Kidney epithelial cell (primary cell): Measurements from ENCODE around the gene SIRPA. TPM values are rescaled to one million over a fixed set of nuclear protein-coding genes. Genes with fewer than 3 reads are reported as not detected.

Source experiments
- DNase-seq: peaks from one replicate; pipeline ENCODE4 v3.0.0-alpha.2; 2010; ENCODE audit warnings: low read depth
- H3K27me3 ChIP-seq: 2 replicates; pipeline ENCODE4 v1.6.0; 2011; ENCODE audit warnings: low read length; ENCODE audit not compliant: control insufficient read depth, insufficient read depth
- H3K36me3 ChIP-seq: 2 replicates; pipeline ENCODE4 v1.5.1; 2011; ENCODE audit warnings: low read length; ENCODE audit not compliant: control insufficient read depth, insufficient read depth
- H3K4me3 ChIP-seq: 2 replicates; pipeline ENCODE4 v1.5.1; 2011; ENCODE audit warnings: low read depth, mild to moderate bottlenecking, control low read depth, low read length
- total RNA-seq: library from RNA; depleted of rRNA; stranded (reverse); fragments of >200 nt; gene quantifications from 2 replicates; pipeline ENCODE4 v1.2.3, GENCODE V29; 2015
- TF ChIP-seq, protein P1 (sequence below): IDR thresholded peaks from 2 replicates; pipeline ENCODE4 v1.5.1; 2011; ENCODE audit warnings: mild to moderate bottlenecking, moderate library complexity, low read length, control low read depth, inconsistent platforms; ENCODE audit not compliant: insufficient read depth, poor library complexity, severe bottlenecking

SIRPA gene
- total RNA-seq, 1 donor from 2014 or later, result 40.6 TPM

DNA sequence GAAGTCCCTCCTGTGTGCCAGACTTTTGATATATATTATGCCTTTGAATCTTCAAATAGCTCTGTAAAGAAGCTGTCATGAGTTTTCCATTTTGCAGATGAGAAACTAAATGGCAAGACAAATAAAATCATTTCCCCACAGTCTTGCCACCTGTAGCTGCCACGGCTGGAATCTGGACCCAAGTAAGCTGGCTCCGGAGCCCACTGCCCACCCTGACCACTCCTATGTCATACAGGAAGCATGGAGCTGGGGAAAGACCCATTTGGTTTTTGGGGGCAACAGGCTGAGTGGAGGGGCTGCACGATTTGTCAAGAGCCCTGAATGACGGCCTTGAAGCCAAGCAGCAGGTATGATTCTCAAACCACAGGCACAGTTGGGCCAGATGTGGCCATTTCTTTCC is 10.0 kb upstream of the SIRPA start:
- peaks cover 4% of the 10 kb centered on the region for H3K27me3 ChIP-seq
- DNase-seq, result no peak
- H3K4me3 ChIP-seq, result no peak overlapping the region
- TF ChIP-seq, protein P1, sequence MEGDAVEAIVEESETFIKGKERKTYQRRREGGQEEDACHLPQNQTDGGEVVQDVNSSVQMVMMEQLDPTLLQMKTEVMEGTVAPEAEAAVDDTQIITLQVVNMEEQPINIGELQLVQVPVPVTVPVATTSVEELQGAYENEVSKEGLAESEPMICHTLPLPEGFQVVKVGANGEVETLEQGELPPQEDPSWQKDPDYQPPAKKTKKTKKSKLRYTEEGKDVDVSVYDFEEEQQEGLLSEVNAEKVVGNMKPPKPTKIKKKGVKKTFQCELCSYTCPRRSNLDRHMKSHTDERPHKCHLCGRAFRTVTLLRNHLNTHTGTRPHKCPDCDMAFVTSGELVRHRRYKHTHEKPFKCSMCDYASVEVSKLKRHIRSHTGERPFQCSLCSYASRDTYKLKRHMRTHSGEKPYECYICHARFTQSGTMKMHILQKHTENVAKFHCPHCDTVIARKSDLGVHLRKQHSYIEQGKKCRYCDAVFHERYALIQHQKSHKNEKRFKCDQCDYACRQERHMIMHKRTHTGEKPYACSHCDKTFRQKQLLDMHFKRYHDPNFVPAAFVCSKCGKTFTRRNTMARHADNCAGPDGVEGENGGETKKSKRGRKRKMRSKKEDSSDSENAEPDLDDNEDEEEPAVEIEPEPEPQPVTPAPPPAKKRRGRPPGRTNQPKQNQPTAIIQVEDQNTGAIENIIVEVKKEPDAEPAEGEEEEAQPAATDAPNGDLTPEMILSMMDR, result no peak
- no peaks in the 10 kb centered on the region for H3K36me3 ChIP-seq

DNA sequence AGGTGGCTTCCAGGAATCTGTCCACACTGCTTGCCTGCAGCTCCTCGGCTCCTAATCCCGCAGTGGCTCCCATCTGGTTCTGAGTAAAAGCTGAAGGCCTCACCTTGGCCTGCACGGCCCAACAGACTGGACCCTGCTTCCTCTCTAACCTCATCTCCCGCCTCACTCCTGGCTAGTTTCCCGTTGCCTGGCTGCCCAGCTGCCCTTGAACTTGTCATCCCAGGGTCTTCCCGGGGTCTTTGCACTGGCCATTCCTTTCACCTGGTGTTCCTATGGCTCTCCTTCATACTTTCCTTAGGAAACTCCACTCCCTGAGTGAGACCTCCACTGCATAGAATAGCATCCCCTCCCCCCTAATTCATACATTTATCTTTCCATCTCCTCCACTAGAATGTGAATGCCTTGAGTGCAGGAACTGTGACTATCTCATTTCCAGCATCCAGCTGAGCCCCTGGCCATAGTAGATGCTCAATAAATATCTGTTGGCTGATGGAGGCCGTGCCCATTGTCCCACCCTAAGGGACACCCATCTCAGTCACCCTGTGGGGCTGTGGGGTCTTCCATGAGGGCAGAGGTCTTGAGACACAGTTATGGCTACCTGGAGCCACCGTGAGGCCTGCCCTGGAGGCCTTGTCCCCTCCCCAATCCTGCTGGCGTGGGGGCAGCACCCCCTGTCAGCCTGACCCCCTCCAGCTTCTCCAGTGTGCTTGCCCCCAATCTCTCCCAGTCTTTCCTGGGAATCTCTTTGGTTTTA is 9.1 kb upstream of the SIRPA start:
- peaks cover 4% of the 10 kb centered on the region for H3K27me3 ChIP-seq
- H3K4me3 ChIP-seq, result no peak overlapping the region
- DNase-seq, result no peak
- TF ChIP-seq, protein P1, result no peak
- no peaks in the 10 kb centered on the region for H3K36me3 ChIP-seq

DNA sequence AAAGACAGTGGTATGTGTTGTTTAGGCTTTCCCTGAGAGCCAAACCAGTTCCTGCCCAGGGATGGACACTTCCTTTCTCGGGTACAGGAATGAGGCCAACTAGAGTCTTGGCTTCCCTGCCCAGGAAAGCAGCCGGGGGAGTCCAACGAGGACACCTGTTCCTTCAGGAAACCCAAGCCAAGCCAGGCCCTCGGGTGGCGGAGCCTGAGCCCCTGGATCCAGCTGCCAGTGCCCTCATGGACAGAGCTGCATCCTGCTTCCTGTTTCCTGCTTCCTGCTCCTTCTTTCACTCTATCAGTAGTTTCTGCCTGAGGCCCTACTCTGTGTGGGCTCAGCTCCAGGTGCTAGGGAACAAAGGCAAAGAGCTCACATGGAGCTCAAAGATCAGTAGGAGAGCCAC is 7.9 kb upstream of the SIRPA start:
- TF ChIP-seq, protein P1, result no peak
- DNase-seq, result no peak
- peaks cover 4% of the 10 kb centered on the region for H3K27me3 ChIP-seq
- no peaks in the 10 kb centered on the region for H3K36me3 ChIP-seq
- H3K4me3 ChIP-seq, result no peak overlapping the region

DNA sequence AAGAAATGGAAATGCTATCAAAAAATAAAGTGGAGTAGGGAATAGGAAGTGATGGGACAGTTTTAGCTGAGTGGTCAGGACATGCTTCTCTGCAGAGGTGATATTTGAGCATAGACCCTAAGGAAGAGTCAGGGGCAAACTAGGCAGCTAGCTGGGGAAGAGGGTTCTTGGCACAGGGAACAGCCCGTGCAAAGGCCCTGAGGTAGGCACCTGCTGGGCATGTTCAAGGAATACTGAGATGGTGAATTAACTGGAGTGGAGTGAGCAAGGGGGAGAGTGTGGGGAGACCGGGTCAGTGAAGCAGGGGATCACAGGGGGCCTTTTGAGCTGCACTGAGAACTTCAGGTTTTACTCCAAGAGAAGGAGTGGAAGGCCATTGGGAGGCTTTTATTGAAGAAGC is 7.5 kb upstream of the SIRPA start:
- Histone ChIP-seq H3K36me3 (no peaks in the 10 kb centered on the region), H3K4me3 (no peak overlapping the region), H3K27me3 (peaks cover 4% of the 10 kb centered on the region)
- no peak for DNase-seq
- TF ChIP-seq, protein P1, result no peak

DNA sequence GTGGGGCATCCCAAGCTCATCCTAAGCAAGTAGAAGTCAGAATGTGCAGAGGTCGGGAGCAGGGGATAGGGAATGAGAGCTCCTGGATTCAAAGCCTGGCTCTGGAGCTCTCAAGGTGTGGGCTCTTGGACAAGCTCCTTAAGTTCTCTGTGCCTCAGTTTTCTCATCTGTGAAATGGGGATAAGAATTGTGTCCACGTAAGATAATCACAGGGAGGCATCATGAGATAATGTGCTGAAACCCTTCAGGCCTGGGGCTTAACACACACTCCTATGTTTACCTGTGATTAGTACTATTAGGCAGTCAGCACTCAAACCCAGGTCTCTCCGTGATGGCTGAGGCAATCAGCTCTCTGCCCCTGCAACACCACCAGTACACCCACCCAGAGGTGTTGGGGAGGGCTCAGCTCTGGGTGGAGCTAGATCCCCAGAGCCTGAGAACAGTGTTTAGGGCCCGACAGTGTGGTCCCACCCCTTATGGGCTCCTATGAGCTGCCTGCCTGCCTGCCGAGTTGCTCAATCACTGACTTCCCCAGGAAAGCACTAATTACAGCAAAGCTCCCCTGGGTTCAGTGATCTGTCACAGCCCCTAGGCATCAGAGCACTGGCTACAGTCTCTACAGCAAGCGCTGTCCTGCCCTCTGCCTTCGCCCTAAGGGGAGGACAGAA is 6.3 kb upstream of the SIRPA start:
- TF ChIP-seq, protein P1, result no peak
- Histone ChIP-seq H3K27me3 (peaks cover 2% of the 10 kb centered on the region), H3K36me3 (no peaks in the 10 kb centered on the region), H3K4me3 (no peak overlapping the region)
- DNase-seq, result no peak
